Stomach (tissue), 4 donors: ENCODE data around the gene DHX32.

ENCODE experiments used
- POLR2A ChIP-seq, 4 donors: fragments of 450-650 bp; IDR thresholded peaks; one replicate each; pipeline ENCODE4 v1.6.1; 2016; ENCODE audit warnings: antibody characterized with exemption in 4 of 4, control low read depth in 2 of 4, mild to moderate bottlenecking in 1 of 4, moderate library complexity in 1 of 4
- TF ChIP-seq, protein P1 (sequence below), 7 experiments: fragments of 450-650 bp in 4 of 7; fragments of 200-600 bp in 3 of 7; sonication (generic) in 3 of 7; IDR thresholded peaks; one replicate each; pipeline ENCODE4 v1.5.1; 2016 to 2019; ENCODE audit warnings: antibody characterized with exemption in 7 of 7, control low read depth in 2 of 7, mild to moderate bottlenecking in 1 of 7

DNA sequence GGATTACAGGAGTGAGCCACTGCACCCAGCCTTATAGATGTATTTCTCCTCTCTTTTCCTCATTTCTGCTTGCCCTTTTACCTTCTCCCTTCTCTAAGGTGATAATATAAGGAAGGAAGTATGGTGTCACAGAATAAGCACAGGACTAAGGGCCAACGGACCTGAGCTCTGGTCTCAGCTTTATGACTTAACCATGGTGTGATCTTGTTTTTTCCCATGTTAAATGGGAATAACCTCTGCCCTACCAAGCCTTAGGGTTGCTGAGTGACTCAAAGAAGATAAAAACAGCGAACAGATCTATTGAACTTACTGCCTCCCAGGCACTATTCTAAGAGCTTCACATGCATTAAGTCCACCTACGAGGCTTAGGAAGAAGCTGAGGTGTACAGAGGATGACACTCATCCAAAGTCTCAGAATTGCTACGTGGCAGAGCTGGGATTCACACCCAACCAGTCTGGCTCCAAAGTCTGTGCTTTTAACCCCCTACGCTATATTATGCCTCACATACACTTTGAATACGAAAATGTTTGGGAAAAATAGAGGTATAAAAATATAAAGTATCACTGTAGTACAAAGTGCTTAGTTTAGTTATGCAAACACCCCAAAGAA lies 63.6 kb downstream of the DHX32 start:
- TF ChIP-seq, protein P1, sequence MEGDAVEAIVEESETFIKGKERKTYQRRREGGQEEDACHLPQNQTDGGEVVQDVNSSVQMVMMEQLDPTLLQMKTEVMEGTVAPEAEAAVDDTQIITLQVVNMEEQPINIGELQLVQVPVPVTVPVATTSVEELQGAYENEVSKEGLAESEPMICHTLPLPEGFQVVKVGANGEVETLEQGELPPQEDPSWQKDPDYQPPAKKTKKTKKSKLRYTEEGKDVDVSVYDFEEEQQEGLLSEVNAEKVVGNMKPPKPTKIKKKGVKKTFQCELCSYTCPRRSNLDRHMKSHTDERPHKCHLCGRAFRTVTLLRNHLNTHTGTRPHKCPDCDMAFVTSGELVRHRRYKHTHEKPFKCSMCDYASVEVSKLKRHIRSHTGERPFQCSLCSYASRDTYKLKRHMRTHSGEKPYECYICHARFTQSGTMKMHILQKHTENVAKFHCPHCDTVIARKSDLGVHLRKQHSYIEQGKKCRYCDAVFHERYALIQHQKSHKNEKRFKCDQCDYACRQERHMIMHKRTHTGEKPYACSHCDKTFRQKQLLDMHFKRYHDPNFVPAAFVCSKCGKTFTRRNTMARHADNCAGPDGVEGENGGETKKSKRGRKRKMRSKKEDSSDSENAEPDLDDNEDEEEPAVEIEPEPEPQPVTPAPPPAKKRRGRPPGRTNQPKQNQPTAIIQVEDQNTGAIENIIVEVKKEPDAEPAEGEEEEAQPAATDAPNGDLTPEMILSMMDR (IDR thresholded peaks at IDR 0.05): no peak
- no peak for TF ChIP-seq POLR2A (IDR thresholded peaks at IDR 0.05)
